ENCODE data around the gene PPP3CA.

PPP3CA gene

GRCh38 chr4:101049549-101050001 lies 297.8 kb downstream of the PPP3CA start:
- Histone ChIP-seq H3K27ac (ENCODE audit: low read depth, low read length, poor library complexity, severe bottlenecking) (no peak overlapping the region), H3K9ac (ENCODE audit: low read length) (no peak overlapping the region), H3F3A (ENCODE audit: insufficient read depth, low read length) (no peaks in the 10 kb centered on the region), H2AFZ (ENCODE audit: low read length) (no peak overlapping the region), H3K79me2 (ENCODE audit: insufficient read depth, low read length) (no peaks in the 10 kb centered on the region), H3K4me1 (ENCODE audit: insufficient read depth, low read length, severe bottlenecking) (no peaks in the 10 kb centered on the region), H3K4me2 (ENCODE audit: low read length) (no peak overlapping the region), H3K9me2 (ENCODE audit: low read depth, low read length) (no peaks in the 10 kb centered on the region), H4K20me1 (ENCODE audit: insufficient read depth, low read length) (no peaks in the 10 kb centered on the region), H3K4me3 (ENCODE audit: low read depth, low read length, poor library complexity, severe bottlenecking) (no peak overlapping the region), H3K27me3 (ENCODE audit: insufficient read depth, low read length) (no peaks in the 10 kb centered on the region), H3K9me3 (ENCODE audit: low read length) (no peaks in the 10 kb centered on the region), H3K36me3 (ENCODE audit: insufficient read depth, low read length) (no peaks in the 10 kb centered on the region)
- no peak for TF ChIP-seq EZH2 (IDR thresholded peaks at IDR 0.05; ENCODE audit: borderline replicate concordance, low read length)
- TF ChIP-seq, protein P1, sequence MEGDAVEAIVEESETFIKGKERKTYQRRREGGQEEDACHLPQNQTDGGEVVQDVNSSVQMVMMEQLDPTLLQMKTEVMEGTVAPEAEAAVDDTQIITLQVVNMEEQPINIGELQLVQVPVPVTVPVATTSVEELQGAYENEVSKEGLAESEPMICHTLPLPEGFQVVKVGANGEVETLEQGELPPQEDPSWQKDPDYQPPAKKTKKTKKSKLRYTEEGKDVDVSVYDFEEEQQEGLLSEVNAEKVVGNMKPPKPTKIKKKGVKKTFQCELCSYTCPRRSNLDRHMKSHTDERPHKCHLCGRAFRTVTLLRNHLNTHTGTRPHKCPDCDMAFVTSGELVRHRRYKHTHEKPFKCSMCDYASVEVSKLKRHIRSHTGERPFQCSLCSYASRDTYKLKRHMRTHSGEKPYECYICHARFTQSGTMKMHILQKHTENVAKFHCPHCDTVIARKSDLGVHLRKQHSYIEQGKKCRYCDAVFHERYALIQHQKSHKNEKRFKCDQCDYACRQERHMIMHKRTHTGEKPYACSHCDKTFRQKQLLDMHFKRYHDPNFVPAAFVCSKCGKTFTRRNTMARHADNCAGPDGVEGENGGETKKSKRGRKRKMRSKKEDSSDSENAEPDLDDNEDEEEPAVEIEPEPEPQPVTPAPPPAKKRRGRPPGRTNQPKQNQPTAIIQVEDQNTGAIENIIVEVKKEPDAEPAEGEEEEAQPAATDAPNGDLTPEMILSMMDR (IDR thresholded peaks at IDR 0.05; ENCODE audit: low read length): no peak

- Histone ChIP-seq H3K9me2 (ENCODE audit: low read depth, low read length) (no peaks in the 10 kb centered on the region), H3F3A (ENCODE audit: insufficient read depth, low read length) (no peaks in the 10 kb centered on the region), H2AFZ (ENCODE audit: low read length) (no peak overlapping the region), H3K4me1 (ENCODE audit: insufficient read depth, low read length, severe bottlenecking) (no peaks in the 10 kb centered on the region), H3K79me2 (ENCODE audit: insufficient read depth, low read length) (no peaks in the 10 kb centered on the region), H3K9me3 (ENCODE audit: low read length) (no peaks in the 10 kb centered on the region), H4K20me1 (ENCODE audit: insufficient read depth, low read length) (no peaks in the 10 kb centered on the region), H3K4me2 (ENCODE audit: low read length) (no peak overlapping the region), H3K4me3 (ENCODE audit: low read depth, low read length, poor library complexity, severe bottlenecking) (no peak overlapping the region), H3K27me3 (ENCODE audit: insufficient read depth, low read length) (no peaks in the 10 kb centered on the region), H3K27ac (ENCODE audit: low read depth, low read length, poor library complexity, severe bottlenecking) (no peak overlapping the region), H3K36me3 (ENCODE audit: insufficient read depth, low read length) (no peaks in the 10 kb centered on the region), H3K9ac (ENCODE audit: low read length) (no peak overlapping the region)
- TF ChIP-seq EZH2 (IDR thresholded peaks at IDR 0.05; ENCODE audit: borderline replicate concordance, low read length): no peak
- TF ChIP-seq, protein P1 (IDR thresholded peaks at IDR 0.05; ENCODE audit: low read length): no peak
Observed at GRCh38 chr4:101044766-101045165, 302.6 kb downstream of the PPP3CA start.

DNA sequence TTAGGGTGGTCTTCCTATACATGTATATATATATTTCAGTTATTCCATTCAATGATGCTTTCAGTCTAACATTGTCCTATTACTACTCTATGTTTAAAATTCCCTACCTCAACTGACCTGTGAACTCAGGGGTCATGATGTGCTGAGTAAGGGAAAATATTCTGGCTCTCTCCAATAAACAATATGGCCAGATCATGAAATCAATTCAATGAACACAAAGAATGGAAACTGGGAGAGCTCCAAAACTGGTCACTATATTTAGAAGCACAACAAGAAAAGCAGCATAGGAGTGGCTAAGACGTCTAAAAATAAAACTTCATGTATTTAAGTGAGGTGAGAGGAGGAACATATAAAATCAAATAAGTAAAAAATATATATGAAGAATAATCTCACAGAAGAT lies 304.5 kb downstream of the PPP3CA start:
- Histone ChIP-seq H3K27me3 (ENCODE audit: insufficient read depth, low read length) (no peaks in the 10 kb centered on the region), H2AFZ (ENCODE audit: low read length) (no peak overlapping the region), H3F3A (ENCODE audit: insufficient read depth, low read length) (no peaks in the 10 kb centered on the region), H3K27ac (ENCODE audit: low read depth, low read length, poor library complexity, severe bottlenecking) (no peak overlapping the region), H3K9me3 (ENCODE audit: low read length) (no peaks in the 10 kb centered on the region), H3K9me2 (ENCODE audit: low read depth, low read length) (no peaks in the 10 kb centered on the region), H3K79me2 (ENCODE audit: insufficient read depth, low read length) (no peaks in the 10 kb centered on the region), H3K4me2 (ENCODE audit: low read length) (no peak overlapping the region), H3K4me3 (ENCODE audit: low read depth, low read length, poor library complexity, severe bottlenecking) (no peak overlapping the region), H3K36me3 (ENCODE audit: insufficient read depth, low read length) (peaks cover 8% of the 10 kb centered on the region; the same call in 1 of the 2 replicates), H4K20me1 (ENCODE audit: insufficient read depth, low read length) (no peaks in the 10 kb centered on the region), H3K4me1 (ENCODE audit: insufficient read depth, low read length, severe bottlenecking) (no peaks in the 10 kb centered on the region), H3K9ac (ENCODE audit: low read length) (no peak overlapping the region)
- TF ChIP-seq, protein P1 (IDR thresholded peaks at IDR 0.05; ENCODE audit: low read length): no peak
- no peak for TF ChIP-seq EZH2 (IDR thresholded peaks at IDR 0.05; ENCODE audit: borderline replicate concordance, low read length)
